ENCODE data around the gene SAP25. TPM values are rescaled to one million over a fixed set of nuclear protein-coding genes. Genes with fewer than 3 reads are reported as not detected.

SAP25 gene
- not detected for total RNA-seq

DNA sequence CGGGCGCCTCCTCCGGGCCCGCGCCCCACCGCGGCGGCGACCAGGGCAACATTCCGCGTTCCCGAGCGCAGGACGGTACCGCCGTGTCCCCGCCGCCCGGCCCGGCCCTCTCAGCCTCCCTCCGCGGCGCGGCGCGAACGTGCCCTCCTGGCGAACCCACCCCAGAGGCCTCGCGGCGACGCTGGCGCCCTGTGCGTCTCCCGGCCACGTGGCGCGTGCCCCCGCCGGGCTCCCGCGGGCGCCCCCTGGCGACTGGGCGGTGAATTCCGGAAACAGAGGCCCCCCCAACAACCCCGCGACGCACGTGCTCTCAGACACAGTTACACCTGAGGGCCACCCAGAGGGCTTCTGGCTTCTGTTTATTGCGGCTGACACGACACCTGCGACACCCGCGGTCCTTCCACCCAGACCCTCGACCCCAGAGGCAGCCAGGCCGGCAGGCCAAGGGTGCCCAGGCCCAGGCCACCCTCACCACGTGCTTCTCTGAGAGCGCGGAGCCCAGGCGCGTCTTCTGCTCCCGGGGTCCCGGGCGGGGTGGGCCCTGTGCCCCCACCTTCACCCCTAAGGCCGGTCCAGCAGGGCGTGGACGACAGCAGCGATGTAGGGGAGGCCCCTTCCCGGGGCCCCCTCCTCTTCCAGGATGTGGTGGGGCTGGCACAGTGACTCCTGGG is at the start of gene SAP25:
SAP25 (minus strand) TSS at position 210 of the 671 bp plus-strand sequence; CDS start at position 52, 158 bp downstream.
- no peak for DNase-seq

DNA sequence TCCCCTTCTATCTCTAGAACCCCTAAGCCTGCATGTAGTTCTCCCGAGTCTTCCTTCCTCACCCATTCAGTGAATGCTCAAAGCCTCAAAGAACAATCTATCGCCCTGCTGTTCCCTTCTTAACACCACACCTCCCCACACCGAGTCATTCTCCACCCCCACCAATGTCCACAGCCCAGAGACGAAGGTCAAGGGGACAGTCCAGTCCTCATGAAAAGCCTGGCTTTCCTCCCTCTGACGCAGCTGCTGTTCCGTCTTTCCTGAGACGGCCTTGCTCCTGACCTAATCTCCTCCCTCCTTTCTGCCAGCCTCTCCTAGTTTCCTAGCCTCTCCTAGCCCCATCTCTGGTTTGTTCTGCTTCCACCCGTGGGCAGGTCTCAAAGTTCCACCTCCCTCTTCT is 47.9 kb upstream of the SAP25 start:
- DNase-seq = no peak

DNA sequence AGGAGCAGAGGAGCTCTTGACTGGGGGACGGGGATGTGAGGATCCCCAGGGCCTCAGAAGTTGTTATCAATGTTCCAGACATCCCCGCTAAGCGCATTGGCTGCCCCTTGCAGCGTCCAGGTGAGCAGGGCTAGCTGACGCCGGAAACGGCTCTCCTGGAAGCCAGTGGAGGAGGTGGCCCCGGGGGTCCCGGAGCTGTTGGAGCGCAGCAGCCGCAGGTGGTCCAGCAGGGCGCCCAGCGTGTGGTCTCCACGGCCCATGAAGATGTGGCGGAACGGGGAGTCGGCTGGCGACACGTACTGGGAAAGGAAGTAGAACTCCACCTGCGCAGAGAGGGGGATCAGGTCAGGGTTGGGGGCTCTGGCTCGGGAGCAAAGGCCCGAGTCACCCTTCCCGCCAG is 47.1 kb upstream of the SAP25 start:
- DNase-seq = no peak

DNA sequence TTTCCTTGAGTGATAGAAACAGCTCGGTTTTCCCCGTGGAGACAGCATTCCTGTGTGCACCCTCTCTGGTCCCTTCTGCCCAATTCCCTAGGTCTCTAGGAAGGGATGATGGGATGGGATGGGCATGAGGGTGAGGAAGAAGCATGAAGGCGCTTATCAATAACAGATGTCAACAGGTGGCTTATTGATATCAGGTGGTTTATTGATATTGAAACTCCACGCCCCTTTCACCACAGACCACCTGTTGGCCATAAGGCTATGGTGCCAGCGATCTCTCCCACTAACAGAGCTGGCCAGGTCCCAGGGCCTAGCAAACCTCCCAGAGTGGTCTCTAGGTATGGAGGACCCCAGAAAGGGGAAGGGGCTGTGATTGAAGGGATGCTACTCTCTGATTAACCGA is 46.5 kb upstream of the SAP25 start:
- DNase-seq = no peak

DNA sequence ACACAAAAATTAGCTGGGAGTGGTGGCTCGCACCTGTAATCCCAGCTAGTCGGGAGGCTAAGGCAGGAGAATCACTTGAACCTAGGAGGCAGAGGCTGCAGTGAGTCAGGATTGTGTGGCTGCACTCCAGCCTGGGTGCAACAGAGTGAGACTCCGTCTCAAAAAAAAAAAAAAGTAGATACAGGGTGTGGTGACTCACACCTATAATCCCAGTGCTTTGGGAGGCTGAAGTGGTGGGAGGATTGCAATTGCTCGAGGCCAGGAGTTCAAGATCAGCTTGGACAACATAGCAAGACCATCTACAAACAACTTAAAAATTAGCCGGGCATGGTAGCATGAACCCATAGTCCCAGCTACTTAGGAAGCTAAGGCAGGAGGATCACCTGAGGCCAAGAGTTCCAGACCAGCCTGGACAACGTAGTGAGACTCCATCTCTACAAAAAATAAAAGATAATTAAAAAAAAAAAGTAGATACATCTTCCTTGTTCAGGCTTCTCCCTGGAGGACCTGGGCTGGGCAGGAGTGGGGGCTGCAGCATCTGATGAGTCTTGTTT is 40.7 kb upstream of the SAP25 start:
- DNase-seq = no peak

DNA sequence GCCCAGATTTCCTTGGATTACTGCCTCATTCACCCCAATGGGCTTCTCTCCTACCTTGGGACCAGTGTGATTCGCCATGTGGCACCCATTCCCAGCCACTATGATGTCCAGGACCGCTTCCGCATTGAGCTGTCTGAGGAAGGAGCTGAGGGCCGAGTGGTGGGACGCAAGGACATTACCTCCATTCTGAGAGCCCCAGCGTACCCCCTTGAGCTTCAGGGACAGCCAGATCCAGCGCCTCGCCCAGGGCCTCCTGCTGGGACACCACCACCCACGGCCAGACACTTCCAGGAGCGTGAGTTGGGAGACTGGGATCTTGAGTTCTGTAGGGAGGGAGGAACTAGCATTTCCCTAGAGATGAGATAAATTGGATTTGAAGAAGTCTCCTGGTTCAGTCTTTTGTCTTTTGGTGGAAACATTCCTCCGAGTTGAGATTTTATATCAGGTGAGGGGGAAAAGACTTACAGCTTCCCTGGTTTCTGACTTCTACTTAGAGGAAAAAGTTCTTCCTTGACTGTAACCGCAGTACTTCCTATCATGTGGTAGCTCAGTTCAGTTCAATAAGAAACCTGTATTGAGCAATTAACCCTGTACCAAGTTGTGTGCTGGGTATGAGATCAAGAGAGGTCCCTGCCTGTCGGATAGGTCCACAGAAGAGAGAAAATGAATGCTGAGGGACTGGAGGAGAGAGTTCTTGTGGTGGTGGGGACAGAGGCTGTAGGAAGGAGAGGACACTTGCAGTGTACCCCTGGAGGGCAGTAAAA is 39.9 kb upstream of the SAP25 start:
- no peak for DNase-seq

DNA sequence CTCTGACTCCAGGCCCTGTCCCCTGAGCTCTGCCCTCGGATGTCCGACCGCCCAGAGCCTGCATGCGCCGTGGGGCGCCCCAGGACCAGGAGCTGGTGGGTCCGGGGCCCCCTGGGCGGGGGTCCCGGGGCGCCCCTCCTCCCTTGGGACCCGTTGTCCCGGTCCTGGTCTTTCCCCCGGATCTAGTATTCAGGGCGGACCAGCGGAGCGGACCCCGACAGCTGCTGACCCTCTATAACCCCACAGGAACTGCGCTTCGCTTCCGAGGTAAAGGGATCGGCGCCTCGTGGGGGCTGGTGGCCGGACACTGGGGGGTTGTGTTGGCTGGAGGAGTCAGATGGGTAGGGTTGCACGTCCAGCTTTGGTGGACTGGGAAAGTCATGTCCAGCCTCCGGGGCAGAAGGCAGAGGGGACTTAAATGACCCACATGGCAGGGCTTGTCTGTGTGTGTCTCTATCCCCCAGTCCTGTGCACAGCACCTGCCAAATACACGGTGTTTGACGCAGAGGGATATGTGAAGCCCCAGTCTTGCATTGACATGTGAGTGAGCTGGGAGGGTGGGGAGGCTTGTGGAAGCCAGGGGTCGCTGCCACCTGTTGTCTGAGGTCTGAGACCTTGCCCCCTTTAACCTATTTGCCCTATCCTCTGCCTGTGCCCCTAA is 39.2 kb upstream of the SAP25 start:
- no peak for DNase-seq

DNA sequence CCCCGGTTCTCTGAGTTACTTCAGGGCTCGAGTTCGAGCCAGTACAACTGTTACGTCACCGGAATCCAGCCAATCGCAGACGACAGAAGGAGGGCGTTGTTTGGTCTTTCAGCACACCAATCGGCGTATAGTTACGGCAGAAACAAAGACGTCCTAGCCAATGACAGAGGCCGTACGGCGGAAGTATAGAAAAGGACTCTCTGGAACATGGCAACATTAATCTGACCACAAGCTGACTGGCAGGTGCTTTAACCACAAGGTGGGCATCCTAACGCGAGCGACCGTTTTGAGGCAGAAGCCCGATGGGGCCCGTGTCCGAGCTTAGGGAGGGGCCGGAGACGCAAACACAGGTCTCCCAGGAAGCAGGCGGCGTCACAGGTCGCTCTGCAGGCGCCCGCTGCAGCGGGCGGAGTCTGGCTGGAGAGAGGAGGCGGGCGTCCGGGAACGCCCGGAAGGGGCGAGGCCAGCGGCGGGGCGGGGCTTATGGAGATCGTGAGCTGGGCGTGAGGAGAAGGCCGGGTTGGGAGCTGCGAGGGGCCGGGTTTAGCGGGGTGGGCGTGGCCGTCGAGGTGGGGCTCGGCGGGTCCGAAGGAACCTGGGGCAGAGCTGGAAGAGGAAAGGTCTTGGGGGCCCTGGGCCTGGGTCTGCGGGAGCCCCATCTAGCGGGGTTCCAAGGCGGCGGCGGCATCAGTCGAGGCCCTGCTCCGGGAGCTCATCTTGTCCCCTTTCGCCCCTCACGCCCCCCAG is 38.5 kb upstream of the SAP25 start, which contains the start of gene MOSPD3:
MOSPD3 (plus strand) TSS at position 558 of the 747 bp plus-strand sequence. CDS start 252 bp downstream, outside the sequence.
- peak; percentile 97 for DNase-seq

DNA sequence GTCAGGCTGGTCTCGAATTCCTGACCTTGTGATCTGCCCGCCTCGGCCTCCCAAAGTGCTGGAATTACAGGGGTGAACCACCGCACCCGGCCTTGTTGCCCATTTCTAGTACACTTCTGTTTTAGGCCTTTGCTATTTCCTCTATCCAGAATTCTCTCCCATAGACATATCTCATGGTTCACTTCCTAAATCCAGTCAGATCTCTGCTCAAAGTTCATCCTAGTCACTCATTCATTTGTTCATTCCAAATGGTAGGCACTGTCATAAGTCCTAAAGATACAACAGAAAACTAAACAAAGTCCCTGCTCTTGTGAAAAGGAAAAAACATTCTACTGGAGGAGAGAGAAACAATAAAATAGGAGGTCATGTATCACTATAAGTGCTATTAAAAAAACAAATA is 36.3 kb upstream of the SAP25 start:
- DNase-seq = no peak

DNA sequence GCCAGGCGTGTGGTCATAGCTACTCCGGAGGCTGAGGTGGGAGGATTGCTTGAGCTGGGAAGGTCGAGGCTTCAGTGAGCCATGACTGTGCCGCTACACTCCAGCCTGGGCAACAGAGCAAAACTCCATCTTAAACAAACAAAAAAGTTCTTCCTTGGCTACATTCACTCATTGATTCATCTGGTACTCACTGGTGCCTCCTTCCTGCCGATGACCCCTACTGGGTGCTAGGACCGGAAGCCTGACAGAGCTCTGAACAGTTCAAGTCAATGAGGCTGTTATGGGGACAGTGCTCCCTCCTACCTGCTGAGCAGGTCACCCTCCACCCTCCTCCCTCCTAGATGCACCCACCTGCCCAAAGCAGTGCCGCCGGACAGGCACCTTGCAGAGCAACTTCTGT is 33.4 kb upstream of the SAP25 start:
- no peak for DNase-seq

DNA sequence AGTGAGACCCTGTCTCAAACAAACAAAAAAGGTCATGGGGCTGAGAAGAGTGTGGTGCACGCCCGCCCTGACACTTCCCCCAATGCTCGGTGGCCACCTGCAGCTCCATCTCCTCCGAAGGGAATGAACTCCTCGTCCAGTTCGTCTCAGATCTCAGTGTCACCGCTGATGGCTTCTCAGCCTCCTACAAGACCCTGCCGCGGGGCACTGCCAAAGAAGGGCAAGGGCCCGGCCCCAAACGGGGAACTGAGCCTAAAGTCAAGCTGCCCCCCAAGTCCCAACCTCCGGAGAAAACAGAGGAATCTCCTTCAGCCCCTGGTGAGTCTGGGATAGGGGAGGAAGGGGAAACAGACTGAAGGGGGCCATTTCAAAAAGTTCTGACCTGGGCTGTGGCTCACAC is 32.6 kb upstream of the SAP25 start:
- no peak for DNase-seq

DNA sequence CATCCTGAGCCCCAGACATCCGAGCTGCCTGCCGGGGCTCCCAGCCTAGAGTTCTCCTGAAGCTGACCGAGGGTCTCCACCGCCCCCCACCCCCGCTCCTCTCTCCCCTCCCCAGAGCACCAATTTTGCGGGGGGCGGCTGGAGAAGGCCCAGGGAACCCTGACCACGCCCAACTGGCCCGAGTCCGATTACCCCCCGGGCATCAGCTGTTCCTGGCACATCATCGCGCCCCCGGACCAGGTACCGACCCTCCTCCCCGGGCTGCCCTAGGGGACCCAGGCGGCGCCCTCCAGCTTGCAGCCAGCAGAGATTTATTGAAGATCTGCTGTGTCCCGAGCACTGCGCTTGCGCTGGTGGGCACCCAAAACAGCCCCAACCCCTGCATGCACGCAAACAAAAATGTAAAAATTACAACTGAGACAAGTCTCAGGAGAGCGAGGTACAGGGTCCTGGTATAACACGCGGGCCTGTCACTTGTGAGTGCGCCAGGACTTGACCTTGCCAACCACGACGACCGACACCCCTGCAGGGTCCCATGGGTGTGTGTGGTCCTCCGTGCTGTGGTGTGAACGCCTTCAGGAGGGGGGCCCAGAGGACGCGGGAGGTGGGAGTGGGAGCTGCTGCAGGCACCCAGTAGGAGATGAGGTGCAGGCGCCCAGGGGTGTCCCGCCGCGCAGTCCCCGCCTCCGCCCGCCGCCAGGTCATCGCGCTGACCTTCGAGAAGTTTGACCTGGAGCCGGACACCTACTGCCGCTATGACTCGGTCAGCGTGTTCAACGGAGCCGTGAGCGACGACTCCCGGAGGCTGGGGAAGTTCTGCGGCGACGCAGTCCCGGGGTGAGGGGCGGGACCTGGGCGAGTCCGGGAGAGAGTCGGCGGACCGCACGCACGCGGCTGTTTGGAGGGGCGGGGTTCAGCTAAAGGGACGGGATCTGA is 31.5 kb upstream of the SAP25 start:
- no peak for DNase-seq

DNA sequence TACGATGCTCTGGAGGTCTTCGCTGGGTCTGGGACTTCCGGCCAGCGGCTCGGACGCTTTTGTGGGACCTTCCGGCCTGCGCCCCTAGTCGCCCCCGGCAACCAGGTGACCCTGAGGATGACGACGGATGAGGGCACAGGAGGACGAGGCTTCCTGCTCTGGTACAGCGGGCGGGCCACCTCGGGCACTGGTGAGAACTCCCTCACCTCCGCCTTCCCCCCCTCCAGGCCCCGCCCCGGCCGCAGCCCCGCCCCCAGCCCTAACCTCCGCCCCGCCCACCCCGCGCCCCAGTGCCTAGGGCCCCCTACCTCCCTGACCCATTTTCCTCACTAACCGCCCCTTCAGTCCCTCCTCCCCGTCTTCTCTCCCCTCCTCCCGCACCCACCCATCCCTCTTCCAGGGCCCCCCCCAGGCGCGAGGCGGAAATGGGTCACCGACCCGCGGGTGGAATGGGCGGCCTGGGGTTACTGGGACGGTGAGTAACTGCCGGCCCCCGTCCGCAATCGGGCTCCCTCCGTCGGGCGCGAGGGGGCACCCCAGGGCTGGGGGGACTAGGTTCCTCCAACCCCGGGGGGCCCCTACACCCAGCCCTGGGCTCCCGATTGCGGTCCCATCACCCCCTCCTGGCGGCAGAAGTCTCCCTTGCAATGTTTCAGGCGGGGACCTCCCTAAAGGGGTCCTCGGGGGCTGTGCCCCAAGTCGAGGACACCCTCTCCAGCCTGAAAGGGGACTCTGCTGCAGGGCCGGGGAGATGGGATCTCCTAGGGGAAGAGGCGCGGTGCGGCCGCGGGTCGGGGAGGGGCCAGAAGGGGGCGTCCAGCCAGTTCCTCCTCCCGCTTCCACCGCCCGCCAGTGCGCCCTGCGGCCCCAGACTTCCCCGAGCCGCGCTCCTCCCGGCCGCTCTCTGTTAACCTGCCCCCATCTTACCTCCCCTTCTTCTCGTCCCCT is 30.6 kb upstream of the SAP25 start:
- no peak for DNase-seq

DNA sequence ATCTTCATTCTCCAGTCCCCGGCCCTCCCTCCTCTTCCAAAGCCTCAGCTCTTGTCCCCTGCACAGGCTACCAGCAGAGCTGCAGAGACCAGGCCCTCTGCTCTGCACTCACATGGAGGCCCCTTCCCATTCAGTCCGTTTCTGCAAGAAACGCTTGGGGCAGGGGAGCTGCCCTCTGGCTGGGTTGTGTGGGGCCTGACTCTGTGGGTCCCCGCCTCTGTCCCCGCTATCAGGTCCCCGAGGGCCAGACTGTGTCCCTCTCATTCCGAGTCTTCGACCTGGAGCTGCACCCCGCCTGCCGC is 30.0 kb upstream of the SAP25 start:
- DNase-seq = no peak

DNA sequence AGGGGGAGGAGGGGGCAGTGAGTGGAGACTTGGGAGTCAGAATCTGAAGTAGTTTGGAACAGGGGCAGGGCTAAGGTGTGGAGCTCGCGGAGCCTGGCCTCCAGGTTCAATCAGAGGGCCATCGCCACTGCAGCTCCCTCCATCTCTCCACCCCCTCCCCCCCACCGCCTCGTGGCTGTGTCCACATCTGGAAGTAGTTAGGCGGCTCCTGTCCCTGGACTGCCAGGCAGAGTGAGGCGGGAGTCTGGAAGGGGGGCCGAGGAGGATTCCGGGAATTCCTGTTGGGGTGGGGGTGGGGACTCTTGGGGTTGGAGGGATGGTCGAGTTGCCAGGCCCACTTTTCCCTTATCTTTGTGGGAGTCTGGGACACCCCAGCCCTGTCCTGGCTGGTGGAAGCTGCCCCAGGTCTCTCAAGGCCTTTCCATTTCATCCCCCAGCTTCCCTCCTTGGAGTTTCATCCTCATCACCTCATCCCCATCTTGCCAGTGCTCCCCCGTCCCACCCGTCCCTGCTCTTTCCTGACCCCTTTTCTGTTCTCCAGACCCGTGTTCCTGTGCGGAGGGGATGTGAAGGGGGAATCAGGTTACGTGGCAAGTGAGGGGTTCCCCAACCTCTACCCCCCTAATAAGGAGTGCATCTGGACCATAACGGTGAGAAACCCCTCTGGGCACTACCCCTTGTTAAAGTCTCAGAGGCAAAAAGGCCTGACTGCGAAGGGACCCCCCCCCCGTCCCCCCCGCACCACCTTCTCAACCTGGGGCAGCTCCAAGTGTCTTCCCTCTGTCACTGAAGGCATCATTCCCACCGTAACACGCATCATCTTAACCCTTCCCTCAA is 29.4 kb upstream of the SAP25 start:
- no peak for DNase-seq

DNA sequence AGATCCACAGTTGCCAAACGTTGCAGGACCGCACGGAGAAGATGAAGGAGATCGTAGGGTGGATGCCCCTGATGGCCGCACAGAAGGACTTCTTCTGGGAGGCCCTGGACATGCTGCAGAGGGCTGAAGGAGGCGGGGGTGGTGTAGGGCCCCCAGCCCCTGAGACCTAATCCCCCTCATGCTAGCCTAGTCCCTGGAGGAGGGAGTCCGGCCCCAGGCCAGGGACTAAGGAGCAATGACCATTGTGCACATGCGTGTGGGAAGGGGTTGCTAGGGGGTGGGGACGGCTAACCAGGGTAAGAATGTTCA is 27.0 kb upstream of the SAP25 start:
- no peak for DNase-seq

DNA sequence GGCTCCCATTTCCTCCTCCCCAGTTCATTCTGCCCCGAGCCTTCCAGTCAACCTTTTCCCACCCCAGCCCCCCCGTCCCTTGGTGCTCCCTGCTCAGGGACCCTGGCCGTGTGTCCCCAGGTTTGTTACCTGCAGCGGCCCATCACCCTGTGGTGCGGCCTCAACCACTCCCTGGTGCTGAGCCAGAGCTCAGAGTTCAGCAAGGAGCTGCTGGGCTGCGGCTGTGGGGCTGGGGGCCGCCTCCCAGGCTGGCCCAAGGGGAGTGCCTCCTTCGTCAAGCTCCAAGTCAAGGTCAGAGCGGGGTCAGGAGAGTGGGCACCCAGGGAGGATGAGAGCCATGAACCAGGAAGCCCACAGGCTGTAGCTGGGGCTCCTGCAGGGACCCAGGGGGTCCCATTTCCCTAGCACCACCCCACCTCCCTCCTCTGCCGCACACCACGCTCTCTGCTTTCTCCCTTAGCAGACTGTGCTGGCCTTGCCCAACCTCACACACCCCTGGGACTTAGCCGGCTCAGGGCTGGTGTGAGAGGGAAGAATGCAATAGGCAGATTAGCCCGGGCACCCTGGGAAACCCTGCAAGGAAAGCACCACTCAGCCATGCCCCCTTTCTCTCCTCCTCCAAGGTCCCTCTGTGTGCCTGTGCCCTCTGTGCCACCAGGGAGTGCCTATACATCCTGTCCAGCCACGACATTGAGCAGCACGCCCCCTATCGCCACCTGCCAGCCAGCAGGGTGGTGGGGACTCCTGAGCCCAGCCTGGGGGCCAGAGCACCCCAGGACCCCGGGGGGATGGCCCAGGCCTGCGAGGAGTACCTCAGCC is 26.4 kb upstream of the SAP25 start:
- DNase-seq = no peak

DNA sequence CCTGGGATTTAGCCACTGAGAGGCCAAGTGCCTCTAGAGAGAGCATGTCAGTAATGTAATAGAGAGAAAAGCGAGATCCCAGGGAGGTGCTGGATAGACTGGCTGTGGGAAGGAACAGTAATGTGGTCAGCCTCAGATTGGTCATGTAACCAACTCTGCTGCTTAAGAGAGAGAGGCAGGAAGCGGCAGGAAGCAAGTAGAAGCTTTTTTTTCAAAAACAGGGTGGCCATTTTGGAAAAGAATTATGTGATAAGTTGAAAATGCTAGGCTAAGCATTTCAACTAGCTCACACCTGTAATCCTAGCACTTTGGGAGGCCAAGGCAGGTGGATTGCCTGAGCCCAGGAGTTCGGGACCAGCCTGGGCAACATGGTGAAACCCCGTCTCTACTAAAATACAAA is 24.7 kb upstream of the SAP25 start:
- DNase-seq = no peak

DNA sequence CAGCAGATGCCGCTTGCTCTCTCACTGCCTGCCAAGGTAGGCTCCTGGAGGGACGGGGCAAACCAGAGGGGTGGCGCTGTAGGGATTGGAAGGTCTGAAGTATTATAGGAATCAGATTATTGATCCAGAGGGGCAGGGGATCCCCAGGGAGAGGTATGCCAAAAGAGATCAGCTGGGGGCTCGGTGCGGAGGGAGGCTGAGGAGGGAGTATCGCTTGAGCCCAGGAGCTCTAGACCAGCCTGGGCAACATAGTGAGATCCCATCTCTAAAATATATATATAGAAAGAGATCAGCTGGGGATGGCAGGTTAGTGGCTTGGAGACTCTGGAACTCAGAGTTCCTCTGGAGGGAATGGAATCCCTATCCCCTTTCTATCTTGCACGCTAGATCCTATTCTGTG is 21.5 kb upstream of the SAP25 start:
- no peak for DNase-seq
